Measurements from ENCODE around the gene MRPL52.

DNA sequence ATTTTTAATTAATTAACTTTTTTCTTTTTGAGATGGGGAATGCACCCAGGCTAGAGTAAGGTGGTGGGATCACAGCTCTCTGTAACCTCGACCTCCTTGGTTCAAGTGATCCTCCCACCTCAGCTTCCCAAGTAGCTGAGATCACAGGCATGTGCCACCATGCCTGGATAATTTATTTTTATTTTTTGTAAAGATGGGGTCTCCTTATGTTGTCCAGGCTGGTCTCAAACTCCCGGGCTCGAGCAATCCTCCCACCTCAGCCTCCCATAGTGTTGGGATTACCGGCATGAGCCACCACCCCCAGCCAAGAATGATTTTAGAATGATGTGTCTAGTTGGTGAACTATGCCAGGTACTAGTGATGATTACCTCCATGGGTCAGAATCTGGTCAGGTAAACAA, 35.3 kb downstream of the MRPL52 start:
- no peak for TF ChIP-seq POLR2A (IDR thresholded peaks at IDR 0.05)
- TF ChIP-seq, protein P1, sequence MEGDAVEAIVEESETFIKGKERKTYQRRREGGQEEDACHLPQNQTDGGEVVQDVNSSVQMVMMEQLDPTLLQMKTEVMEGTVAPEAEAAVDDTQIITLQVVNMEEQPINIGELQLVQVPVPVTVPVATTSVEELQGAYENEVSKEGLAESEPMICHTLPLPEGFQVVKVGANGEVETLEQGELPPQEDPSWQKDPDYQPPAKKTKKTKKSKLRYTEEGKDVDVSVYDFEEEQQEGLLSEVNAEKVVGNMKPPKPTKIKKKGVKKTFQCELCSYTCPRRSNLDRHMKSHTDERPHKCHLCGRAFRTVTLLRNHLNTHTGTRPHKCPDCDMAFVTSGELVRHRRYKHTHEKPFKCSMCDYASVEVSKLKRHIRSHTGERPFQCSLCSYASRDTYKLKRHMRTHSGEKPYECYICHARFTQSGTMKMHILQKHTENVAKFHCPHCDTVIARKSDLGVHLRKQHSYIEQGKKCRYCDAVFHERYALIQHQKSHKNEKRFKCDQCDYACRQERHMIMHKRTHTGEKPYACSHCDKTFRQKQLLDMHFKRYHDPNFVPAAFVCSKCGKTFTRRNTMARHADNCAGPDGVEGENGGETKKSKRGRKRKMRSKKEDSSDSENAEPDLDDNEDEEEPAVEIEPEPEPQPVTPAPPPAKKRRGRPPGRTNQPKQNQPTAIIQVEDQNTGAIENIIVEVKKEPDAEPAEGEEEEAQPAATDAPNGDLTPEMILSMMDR (IDR thresholded peaks at IDR 0.05): no peak

Data from adrenal gland (tissue), 5 donors.